OCI-LY7 (cell line): ENCODE measurements around the gene APOL1.

Experiments
- EZH2phosphoT487 ChIP-seq: fragments of 200-600 bp; sonication (generic); IDR thresholded peaks from 2 replicates; pipeline ENCODE4 v1.6.1; 2018; ENCODE audit warnings: low read depth, borderline replicate concordance, mild to moderate bottlenecking, mixed run types, antibody characterized with exemption, low read length, moderate library complexity, mixed read lengths
- TF ChIP-seq, protein P1 (sequence below): fragments of 200-600 bp; sonication (generic); conservative IDR thresholded peaks from 2 replicates; pipeline ENCODE4 v1.5.1; 2014; ENCODE audit warnings: mild to moderate bottlenecking, antibody characterized with exemption, low read length, moderate library complexity, mixed read lengths

DNA sequence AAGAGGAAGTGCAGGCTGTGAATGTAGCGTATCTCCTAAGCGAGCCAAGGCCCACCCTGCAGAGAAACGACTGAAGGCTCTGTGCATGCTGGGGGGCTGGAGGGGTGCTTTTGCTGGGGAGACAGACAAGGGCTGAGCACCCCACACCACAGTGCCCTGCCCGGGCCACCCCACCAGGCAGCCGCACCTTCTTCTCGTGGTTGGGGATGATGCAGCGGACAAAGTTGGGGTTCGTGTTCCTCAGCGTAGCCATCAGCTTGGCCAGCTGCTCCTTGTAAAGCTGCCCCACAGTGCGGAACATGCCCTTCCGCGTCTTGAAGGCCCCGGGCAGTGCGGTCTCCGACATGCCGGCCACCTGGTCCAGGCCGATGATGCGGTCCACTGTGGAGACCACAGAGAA is 53.3 kb downstream of the APOL1 start:
- TF ChIP-seq, protein P1, sequence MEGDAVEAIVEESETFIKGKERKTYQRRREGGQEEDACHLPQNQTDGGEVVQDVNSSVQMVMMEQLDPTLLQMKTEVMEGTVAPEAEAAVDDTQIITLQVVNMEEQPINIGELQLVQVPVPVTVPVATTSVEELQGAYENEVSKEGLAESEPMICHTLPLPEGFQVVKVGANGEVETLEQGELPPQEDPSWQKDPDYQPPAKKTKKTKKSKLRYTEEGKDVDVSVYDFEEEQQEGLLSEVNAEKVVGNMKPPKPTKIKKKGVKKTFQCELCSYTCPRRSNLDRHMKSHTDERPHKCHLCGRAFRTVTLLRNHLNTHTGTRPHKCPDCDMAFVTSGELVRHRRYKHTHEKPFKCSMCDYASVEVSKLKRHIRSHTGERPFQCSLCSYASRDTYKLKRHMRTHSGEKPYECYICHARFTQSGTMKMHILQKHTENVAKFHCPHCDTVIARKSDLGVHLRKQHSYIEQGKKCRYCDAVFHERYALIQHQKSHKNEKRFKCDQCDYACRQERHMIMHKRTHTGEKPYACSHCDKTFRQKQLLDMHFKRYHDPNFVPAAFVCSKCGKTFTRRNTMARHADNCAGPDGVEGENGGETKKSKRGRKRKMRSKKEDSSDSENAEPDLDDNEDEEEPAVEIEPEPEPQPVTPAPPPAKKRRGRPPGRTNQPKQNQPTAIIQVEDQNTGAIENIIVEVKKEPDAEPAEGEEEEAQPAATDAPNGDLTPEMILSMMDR, result no peak
- no peak for TF ChIP-seq EZH2phosphoT487
